Activated T-cell treated with anti-CD3 and anti-CD28 coated beads for 4 hours (primary cell): Measurements from ENCODE around the gene ABCD2.
"Not testable (repeated sequence)": the region's sequence is repeated elsewhere in the genome, so short reads cannot be mapped to it uniquely, and the experiment has no call there.

ENCODE experiments used
- DNase-seq: peaks from one replicate; pipeline ENCODE4 v3.0.0-alpha.2; 2020

Gene ABCD2

GRCh38 chr12:39619660-39620433, at the start of gene ABCD2:
TSS of gene ABCD2 (minus strand) at chr12:39619803. CDS start at chr12:39619615, 188 bp downstream.
- peak; percentile 62 for DNase-seq

GRCh38 chr12:39660101-39660500, 40.5 kb upstream of the ABCD2 start:
- no peak for DNase-seq

GRCh38 chr12:39647383-39647782, 27.8 kb upstream of the ABCD2 start:
- DNase-seq: no peak

DNA sequence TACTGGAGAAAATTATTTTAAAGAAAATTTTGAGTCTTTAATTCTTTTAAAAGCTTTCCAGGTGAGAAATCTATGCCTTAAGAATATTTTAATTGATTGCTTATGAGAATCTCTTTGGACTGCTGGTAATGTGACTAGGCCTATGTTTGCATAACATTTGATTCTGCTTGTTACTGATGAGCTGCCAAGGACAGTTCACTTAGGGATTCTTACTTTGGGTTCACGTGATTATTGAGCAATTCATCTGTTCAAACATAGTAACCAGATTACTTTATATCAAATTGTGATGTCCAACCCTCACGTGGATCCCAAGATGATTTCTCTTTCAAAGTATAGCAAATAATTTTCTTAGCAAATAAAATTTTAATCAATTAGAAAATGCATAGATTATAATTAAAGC, 27.4 kb upstream of the ABCD2 start:
- DNase-seq: no peak

- no peak for DNase-seq
These were observed 23.4 kb upstream of the ABCD2 start for GRCh38 chr12:39643052-39643451.

- no peak for DNase-seq
These were observed 19.2 kb upstream of the ABCD2 start for GRCh38 chr12:39638840-39639239.

GRCh38 chr12:39638178-39638577, 18.6 kb upstream of the ABCD2 start:
- DNase-seq: no peak

- no peak for DNase-seq
These were observed 13.1 kb upstream of the ABCD2 start for GRCh38 chr12:39632670-39633069.

DNA sequence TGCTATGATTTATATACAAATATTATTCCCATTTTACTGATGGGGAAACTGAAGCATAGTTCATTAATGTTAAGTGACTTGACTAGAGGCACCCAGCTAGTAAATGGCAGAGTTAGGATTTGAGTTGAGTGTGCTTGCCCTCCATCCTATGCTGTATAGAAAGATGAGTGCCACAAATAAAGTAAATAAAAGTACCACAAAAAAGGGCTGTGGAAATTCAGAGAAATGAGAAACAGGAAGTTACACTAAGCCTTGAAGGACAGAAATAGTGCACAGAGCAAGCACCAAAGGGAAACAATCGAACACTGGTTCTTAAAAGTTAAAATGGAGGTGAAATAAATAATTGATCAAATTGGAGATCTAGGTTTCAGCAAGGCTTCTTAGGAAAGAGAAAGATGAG, 9.2 kb upstream of the ABCD2 start:
- no peak for DNase-seq

DNA sequence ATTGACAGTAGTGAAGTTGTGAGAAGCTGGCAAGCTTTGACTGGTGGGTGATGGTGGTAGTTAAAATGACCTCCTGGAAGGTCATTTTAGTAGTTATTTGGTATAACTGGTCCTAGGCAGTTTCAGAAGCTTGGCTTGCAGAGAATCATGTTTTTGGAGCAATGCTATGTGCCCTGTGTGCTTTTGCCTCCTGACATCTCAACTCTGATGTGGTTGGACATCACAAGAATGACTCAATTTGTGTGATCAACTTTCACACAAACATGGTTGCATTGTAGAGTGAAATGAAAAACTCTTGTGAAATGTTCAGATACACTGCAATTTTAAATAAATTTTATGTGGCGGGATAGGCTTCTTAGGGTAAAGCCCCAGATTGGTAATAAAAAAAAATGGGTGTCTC, 8.3 kb upstream of the ABCD2 start:
- no peak for DNase-seq

DNA sequence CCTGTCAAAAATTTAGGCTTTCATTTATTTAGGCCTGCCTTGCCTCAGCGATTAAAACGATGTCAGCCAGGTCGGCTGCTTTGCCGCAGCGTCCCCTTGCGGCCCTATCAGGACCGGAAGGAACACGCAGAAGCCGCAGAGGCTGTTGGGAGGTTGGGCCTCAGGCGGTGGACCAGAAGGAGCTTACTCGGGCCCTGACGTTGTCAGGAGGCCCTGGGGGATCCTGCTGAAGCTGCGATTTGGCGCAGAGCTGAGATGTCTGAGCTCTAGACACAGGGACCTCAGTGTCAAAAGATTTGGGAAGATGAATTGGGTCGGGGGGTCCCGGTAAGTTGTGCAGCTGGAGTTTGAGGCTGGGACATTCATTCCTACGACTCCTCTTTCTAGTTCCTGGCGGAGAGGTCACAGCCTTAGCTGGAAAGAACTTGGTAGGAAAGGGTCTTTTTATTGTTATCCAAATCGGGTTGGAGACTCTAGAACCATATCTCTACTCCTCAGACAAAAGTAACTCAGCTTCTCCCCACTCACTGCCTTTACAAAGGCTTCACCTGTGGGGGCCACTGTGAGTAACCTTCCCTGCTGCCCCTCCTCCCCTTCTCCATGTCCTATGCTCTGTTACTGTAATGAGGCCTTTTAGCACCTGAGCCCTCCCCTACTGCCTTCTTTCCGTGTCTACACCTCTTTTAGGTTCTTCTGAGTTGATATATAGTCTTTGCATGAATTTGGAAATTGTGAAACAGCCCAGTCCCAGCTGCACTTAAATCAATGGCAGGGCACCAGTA, 6.6 kb upstream of the ABCD2 start:
- no peak for DNase-seq

DNA sequence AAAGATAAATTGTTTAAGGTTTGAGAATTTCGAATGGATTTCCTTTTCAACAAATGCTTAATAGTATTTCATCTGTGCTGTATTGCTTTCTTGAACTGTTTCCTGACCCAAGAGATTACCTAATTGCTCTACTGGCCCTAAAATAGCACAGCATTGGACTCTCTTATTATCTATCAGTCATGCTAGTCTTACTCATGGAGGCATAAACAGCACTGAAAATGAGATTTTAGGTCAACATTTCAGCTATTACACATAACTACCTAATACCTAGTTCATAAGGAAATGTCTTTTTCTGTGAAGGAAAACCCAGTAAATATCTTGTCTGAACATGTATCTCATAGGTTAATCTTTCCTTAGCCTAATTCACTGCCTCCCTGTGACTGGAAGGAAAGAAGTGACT, 4.3 kb upstream of the ABCD2 start:
- no peak for DNase-seq

DNA sequence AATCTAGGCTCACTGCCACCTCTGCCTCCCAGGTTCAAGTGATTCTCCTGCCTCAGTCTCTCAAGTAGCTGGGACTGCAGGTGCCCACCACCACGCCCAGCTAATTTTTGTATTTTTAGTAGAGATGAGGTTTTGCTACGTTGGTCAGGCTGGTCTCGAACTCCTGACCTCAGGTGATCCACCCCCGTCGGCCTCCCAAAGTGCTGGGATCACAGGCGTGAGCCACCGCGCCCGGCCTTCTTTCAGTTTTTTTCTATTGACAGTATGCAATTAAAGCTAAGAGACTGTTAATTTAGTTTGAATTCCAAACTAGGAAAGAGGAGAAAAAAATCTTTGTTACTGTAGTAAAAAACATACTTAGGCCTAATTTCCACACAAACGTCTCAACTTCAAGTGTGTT, 3.6 kb upstream of the ABCD2 start:
- DNase-seq: not testable (repeated sequence)

DNA sequence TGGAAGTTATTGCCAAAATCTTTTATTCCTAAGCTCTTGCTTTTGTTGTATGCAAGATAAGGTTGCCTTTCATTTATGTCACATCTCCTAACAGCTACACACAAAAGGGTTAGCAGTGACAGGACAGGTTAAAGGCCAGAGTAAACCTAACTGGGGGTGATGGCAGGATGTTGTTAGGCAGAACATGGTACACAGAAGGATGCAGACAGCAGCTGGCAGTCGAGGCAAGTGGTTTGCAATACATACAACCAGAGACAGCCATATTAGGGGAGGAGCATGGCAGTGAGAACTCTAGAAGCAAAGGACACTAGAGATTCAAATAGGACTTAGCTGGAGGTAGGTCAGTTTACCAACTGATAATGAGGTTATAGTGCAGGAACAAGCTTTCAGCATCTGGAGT, 2.7 kb upstream of the ABCD2 start:
- no peak for DNase-seq

DNA sequence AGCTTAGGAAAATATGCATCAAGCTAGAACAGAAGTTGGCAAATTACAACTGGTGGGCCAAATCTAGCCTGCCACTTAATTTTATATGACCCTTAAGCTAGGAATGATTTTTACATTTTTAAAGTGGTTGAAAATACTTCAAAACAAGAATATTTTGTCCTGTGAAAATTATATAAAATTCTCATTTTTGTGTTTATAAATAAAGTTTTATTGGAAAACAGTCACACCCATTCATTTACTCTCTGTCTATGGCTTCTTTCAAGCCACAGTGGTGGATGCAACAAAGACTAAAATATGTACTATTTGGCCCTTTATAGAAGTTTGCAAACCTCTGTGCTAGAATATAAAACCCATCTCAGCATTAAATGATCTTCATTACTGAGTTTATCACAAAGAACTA, 2.1 kb upstream of the ABCD2 start:
- DNase-seq: no peak

- peak; percentile 17 for DNase-seq
These were observed 1.4 kb upstream of the ABCD2 start for GRCh38 chr12:39620659-39621658.

DNA sequence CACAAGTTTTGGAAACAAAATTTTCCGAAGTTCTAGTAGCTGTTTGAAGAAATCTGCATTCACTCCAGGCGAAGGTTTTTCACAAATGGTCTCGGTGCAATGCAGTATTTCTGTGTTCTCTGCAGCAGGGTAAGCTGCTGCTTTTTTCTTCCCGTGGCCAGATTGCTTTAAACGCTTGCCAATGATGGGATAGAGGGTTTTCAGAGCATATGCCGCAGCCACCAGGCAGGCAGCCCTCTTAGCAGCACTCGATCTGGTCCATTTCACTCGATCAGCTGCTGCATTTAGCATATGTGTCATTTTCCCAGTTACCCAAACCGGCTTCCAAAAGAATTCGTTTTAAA, 315 bp downstream of the ABCD2 start:
- no peak for DNase-seq

- DNase-seq: no peak
These were observed 902 bp downstream of the ABCD2 start for GRCh38 chr12:39618701-39619100.

GRCh38 chr12:39617887-39618286, 1.7 kb downstream of the ABCD2 start:
- DNase-seq: no peak

- DNase-seq: no peak
These were observed 2.9 kb downstream of the ABCD2 start for GRCh38 chr12:39616666-39617065.

DNA sequence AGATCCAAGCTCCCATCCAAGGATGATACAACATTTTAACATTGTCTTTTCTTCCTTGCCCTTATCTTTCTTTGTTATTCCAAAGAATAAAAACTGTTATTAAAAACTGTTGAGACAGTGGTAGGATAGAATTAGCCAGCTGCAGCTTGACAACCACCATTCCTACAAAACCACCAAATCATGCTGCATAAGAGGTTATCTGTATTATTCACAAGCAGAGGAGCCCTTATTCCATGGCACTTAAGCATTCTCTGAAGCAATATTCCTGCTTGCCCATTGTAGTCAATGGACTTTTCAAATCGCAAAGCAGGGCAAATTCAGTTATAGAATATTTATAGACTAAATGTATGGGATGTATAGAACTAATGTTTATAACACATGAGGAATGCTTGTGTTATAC, 3.4 kb downstream of the ABCD2 start:
- DNase-seq: no peak

DNA sequence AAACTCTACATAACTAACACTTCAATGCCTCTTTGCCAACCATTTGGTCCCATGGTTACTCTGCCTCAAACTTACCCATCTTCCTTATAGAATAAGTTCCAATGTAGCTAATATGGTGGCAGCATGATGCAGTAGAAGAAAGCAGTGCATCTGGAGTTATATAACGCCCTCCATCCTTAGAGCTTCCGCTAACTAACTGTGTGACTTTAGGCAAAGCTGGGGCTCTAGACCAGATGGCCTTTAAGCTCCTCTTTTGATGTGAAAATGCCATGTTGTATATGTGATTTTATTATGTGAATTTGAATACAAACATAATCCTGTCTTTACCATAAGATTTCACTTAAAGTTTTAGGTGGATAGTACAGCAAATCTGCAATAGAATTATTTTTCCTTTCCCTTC, 6.1 kb downstream of the ABCD2 start:
- no peak for DNase-seq

- DNase-seq: no peak
These were observed 7.4 kb downstream of the ABCD2 start for GRCh38 chr12:39612250-39612649.
